Measurements from ENCODE around the gene TAS1R1.

The TAS1R1 gene

DNA sequence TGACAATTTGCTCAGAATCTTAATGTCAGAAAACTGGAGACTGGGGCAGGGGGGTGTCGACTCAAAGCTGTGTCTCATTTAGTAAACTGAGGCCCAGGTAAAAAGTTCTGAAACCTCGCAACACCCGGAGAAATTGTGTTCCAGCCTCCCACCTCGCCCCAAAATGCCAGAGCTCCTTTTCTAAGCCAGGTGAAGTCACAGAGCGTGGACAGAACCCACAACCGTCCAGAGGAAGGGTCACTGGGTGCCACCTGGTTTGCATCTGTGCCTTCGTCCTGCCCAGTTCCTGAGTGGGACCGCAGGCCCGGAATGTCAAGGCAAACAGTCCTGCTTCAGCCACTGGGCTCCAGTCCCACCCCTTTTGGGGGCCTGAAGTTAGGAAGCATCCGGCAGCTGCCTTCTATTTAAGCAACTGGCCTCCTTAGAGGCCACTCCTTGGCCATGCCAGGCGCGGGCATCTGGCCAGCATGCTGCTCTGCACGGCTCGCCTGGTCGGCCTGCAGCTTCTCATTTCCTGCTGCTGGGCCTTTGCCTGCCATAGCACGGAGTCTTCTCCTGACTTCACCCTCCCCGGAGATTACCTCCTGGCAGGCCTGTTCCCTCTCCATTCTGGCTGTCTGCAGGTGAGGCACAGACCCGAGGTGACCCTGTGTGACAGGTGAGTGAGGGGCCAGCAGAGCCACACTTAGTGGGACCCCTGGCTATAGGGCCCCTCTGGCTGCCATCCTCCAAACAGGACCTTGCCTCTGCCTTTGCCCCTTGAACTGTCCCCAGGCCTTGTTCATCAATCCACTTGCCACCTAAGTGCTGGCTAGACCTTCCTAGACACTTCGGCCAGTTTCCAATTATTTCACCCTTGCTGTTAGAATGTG, at the start of gene TAS1R1:
TSS of gene TAS1R1 (plus strand) at position 401 of the 872 bp plus-strand sequence. CDS start at position 468, 67 bp downstream.
- no peak for DNase-seq

- no peak for DNase-seq
Measured at GRCh38 chr1:6505367-6506209, 49.5 kb upstream of the TAS1R1 start.

DNA sequence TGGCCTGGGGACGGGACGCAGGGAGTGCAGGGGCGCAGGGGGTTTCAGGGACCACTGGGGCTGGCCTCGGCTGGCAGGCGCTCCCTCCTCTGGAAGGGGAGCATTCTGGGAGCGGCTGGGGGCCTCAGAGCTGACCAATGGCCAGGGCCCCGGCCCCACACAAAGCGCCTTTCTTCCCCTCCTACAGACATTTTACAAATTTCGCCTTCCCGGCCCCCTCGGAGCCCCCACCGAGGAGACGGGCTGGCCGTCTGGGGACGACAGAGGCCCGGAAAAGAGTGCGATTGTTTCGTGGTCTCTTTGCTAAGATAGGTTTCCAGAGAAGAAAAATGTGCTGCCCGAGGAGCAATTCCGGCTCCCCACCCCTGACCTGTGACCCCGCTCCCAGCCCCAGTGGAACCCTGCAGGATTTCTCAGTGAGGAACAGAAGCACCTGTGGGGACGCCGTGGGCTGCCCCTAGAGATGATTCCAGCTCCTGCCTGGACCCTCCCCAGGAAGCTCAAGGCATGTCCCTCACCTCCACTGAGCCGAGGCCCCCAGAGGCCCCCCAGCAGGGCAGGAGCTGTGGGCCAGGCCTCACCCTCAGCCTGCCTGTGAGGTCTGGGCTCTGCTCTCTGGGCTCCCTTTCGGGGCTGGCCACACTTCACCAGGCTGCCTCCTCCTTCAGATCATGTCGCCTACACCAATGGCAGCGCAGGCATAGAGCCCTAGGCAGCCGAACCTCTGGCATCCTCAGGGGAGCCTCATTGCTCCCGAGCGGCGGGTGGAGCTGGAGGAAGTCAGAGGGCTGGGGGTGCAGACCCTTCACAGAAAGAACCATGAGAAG, 48.7 kb upstream of the TAS1R1 start:
- DNase-seq, result no peak

DNA sequence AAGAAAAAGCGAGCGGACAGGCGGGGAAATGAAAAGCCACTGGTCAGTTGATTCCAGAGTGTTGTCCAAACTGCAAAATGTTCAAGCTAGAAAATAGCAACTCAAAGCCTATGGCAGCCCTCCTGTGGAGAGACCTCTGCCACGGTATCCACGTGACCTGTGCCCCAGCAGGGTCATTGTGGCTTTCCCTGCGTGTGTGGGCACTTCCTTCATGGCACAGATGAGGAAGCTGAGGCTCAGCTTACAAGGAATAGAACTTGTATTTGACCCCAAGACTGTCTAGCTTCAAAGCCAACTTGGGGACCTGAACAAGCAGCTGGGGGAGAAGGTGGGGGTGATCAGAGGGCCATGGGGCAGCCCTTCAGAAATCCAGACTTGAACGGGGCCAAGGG, 48.1 kb upstream of the TAS1R1 start:
- DNase-seq, result no peak

DNA sequence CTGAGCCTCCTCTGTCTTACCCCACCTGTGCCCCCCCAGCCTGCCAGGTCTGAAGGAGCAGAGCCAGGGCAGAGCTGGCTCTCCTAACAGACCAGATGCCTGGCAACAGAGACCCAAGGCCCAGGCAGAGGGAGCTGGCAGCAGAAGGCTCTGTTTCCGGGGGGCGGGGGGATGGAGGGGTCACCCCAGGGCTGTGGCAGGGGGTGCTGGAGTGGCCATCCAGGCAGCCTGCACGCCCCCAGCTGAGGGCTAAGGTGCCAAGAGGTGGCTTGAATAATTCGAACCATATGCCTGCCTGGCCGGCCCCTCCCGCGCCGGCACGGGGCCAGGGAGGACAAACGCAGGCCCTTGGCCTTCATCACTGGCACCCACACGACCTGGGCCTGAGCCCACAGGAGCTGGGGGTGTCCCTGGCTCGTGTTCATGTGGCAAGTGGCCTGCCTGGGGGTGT, 47.6 kb upstream of the TAS1R1 start:
- no peak for DNase-seq

DNA sequence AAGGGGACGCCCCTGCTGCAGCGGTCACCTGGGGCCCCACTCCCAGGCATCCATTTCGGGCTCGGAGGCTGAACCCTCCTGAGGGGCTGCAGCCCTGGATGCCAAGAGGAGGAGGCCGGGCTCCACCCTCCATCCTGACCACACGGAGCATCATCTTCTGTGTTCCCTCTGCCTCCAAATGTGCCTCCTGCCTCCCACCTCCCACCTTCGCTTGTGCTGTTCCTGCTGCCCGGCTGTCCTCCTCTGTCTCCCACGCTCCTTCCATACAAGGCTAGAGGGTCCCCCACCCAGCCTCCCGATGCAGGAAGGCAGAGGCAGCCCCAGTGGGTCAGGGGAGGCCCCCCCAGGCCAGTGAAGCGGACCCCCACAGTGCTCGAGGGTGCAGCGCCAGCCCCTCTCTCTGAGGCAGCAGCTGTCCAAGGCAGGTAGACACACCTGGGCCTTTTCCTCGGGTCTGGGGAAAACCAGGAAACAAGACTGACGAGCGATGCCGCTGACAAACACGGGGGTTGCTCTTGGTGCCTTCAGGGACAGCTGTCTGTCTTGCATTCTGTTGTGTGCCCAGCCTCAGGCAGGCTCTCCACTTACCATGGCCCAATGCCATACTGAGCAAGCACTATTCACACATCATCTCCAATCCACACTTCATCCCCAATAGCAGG, 46.8 kb upstream of the TAS1R1 start:
- DNase-seq, result no peak

DNA sequence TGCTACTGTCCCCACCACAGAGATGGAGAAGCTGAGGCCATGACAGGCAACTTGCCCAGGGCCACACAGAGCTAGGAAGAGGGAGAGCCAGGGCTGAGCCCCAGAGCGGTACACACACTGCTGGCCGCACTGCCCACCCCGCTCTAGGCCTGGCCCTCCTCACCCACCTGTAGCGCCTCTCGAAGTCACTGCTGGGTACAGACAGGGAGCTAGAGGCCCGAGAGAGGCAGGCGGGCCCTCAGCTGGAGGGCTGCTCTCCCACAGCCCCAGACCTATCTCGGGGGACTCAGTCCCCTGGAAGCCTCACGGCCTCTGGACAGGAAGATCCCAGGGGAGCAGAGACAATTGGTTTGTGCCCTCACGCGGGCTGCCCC, 46.3 kb upstream of the TAS1R1 start:
- no peak for DNase-seq

GRCh38 chr1:6509220-6509918, 45.7 kb upstream of the TAS1R1 start:
- DNase-seq, result no peak

DNA sequence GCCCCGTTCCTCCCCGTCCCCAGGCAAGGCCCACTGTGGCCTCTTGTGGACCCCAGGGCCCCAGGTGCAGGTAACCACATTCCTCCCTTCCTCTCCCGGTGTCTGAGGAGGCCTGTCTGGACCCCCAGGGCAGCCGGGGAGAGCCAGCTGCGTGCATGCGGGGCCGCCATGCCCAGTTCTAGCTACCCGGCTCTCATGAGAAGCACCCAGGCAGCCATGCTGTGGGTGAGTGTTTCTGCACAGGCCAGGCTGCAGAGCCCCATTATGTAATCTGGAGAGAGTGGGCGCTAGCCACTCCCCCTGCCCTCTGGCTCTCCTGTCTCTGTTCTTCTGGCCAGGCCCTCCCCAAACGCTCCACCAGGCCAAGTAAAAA, 45.2 kb upstream of the TAS1R1 start:
- no peak for DNase-seq

- no peak for DNase-seq
Measured at GRCh38 chr1:6510493-6510892, 44.6 kb upstream of the TAS1R1 start.

DNA sequence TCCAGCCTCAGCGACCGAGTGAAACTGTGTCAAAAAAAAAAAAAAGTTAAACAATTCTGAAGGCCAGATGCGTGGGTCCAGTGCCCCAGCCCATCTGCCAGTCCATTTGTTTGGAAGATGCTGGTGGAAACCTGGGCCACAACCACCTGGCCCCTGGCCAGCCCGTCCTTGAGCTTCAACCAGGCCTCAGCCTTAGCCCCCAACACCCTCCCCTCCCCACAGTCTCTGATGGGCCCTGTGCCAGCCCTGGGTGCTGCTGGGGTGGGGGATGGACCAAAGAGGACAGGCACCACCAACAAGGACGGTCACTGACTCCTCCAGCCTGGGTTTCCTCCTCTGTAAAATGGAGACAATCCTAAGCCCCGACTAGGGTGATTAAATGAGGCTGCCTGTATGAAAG, 44.1 kb upstream of the TAS1R1 start:
- DNase-seq, result no peak

GRCh38 chr1:6511561-6512244, 43.4 kb upstream of the TAS1R1 start:
- DNase-seq, result no peak

DNA sequence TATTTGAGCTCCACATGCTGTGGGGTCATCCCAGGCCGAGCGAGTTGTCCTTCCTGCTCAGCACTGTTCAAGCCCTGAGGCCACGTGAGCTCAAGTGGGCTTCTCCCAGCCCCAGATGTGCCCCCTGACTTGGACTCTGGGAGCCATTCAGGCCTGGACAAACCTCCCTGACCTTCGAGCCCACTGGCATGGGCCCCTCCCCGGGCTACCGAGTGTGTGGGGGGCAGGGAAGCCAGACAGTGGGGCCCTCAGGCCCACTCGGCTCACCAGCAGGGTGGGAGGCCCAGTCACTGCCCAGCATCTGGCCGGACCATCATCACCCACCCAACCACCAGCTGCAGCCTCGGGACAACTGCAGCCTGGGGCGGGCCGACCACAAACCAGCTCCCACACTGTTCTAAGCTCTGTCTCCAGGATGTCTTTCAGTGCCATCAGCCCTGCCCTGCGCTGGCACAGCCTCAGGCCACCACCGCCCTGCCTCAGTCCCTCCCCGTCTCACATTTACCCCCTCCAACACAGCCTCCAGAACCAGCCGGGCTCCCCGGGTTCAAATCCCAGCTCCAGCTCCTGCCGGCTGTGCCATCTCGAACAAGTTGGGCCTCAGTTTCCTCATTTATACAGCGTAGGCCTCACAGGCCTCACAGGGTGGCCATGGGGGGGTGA, 42.7 kb upstream of the TAS1R1 start:
- no peak for DNase-seq

DNA sequence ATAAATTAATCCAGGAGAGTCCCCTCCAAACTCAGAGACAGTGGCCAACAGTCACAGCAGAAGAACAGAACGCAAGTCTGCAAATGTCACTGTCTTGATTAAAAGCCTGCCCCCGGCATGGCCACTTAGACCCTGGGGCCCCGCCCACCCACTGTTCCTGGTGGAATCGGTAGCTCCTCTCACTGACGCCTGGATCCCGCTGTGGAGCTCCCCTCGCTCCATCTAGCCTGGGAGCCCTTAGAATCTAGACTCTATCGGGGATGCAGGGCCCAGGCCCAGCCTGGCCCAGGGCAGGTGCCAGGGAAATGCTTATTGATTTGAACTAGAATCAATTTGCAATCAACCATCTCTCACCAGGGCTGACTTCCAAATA, 42.2 kb upstream of the TAS1R1 start:
- DNase-seq, result no peak

GRCh38 chr1:6513320-6513801, 41.7 kb upstream of the TAS1R1 start:
- no peak for DNase-seq

- DNase-seq, result no peak
Measured at GRCh38 chr1:6515771-6516170, 39.3 kb upstream of the TAS1R1 start.

DNA sequence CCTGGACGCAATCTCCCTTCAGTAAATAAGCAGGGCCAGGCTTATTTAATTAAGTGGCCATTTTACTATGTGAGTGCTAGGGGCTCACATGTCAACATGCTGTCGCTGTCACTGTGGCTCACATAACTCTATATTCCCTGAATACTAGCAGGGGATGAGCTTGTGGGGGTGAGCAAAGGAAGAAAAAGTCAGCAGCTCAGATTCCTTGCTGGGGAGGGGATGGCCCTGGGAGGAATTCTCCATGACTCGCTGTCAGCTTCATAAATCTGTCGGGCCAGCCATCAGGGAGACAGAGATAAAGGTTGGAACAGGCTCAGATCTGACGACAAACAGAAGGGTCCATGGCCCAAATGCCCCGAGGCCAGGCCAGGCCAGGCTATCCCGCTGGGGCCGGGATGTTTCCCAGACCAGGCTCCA, 37.7 kb upstream of the TAS1R1 start:
- no peak for DNase-seq

- DNase-seq, result no peak
Measured at GRCh38 chr1:6519491-6519934, 35.6 kb upstream of the TAS1R1 start.

DNA sequence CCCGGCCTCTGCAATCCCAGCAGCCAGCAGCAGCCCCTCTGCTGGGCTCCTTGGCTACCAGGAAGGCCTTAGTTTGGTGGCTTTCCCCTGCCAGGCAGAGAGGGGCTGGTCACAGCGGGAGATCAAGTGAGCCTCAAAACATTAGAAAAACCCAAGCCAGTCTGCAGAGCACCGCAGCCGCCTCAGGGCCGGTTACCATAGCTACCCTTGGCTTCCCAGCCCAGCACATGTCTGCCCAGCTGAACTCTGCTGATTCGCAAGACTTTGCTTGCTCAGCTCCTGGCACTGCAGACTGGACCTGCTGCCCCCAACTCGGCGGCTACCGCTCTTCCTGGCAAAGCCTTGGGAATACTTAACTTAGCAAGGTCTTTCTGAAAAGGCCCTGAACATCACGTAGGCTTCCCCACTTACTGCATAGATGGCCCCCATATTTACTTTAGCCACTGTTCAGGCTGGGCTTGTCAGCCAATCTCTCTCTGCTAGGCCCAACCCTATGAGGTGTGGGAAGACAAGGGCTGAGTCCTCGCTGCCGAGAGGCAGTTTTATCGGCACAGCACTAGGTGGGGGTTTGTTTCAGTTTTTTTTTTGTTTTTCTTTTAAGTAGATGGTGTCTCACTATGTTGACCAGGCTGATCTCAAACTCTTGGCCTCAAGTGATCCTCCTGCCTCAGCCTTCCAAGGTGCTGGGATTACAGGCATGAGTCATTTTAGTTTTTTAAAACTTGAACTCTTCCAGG, 35.0 kb upstream of the TAS1R1 start:
- no peak for DNase-seq

- no peak for DNase-seq
Measured at GRCh38 chr1:6521536-6521935, 33.6 kb upstream of the TAS1R1 start.

Data from CD4-positive, alpha-beta T cell treated with Interleukin-10 for 1 hour (primary cell).